GM12874 (cell line): Measurements from ENCODE around the gene FKBP15.

ENCODE experiments used
- TF ChIP-seq, protein P1 (sequence below): IDR thresholded peaks from 2 replicates; pipeline ENCODE4 v1.5.1; 2011; ENCODE audit warnings: low read depth, mild to moderate bottlenecking, control low read depth, low read length, moderate library complexity; ENCODE audit not compliant: insufficient read depth

FKBP15 gene

DNA sequence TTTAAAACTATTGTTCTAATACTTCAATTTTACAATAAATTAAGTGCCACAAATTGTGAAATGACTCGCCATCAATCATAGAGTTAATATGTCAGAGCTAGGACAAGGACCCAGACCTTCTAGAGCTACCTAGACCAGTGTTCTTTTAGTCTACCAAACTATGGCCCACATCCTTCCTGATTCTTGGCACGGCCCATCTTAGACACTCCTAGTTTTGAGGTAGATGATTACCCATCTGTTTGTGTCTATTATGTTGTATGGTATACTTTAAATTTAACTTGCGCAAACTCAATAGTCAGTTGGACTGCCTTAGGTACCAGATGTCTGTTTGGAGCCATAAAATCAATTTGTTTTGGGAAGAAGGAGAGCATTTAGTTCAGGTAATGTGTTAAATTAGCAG, 36.8 kb upstream of the FKBP15 start:
- TF ChIP-seq, protein P1, sequence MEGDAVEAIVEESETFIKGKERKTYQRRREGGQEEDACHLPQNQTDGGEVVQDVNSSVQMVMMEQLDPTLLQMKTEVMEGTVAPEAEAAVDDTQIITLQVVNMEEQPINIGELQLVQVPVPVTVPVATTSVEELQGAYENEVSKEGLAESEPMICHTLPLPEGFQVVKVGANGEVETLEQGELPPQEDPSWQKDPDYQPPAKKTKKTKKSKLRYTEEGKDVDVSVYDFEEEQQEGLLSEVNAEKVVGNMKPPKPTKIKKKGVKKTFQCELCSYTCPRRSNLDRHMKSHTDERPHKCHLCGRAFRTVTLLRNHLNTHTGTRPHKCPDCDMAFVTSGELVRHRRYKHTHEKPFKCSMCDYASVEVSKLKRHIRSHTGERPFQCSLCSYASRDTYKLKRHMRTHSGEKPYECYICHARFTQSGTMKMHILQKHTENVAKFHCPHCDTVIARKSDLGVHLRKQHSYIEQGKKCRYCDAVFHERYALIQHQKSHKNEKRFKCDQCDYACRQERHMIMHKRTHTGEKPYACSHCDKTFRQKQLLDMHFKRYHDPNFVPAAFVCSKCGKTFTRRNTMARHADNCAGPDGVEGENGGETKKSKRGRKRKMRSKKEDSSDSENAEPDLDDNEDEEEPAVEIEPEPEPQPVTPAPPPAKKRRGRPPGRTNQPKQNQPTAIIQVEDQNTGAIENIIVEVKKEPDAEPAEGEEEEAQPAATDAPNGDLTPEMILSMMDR: no peak

DNA sequence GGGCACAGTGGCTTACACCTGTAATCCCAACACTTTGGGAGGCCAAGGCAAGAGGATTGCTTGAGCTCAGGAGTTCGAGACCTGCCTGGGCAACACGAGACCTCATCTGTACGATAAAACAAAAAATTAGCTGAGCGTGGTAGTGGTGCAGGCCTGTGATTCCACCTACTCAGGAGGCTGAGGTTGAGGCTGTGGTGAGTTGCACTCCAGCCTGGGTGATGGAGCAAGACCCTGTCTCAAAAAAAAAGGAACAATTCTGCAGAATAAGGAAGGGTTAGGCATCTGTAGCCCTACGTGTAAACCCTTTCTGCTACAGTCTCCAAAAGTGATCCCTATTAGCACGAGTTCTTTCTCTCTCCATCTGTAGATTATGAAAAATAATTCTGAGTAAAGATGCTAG, 34.4 kb upstream of the FKBP15 start:
- TF ChIP-seq, protein P1: no peak

DNA sequence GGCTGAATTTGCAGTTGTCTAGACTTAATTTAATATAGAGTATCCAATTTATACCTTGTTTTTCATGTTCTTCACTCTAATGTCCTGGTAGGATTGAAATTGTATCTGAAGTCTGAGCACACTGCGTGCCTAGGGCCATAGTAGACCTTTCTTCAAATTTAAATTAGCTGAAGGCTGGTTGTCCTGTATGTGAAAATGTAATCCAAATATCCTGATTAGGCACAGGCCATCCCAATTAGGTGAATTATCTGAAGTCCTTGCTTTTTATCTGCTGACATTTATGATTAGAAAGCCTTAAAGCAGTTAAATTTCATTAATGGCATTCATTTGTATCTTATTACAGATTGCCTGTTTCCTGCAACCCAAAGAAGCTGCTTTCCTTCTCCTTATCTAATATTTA, 33.9 kb upstream of the FKBP15 start:
- TF ChIP-seq, protein P1: no peak

DNA sequence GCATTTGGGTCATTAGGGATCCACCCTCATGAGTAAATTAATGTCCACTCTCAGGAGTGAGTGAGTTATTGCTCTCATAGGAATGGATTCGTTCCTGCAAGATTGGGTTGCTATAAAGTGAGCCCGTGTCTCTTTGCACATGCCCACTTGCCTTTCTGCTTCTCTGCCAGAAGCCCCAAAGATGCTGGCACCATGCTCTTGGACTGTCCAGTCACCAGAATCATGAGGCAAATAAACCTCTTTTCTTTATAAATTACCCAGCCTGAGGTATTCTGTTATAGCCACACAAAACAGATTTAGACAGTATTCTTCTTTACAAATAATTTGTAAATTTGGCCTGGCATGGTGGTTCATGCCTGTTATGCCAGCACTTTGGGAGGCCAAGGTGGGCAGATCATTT, 29.7 kb upstream of the FKBP15 start:
- TF ChIP-seq, protein P1: no peak

DNA sequence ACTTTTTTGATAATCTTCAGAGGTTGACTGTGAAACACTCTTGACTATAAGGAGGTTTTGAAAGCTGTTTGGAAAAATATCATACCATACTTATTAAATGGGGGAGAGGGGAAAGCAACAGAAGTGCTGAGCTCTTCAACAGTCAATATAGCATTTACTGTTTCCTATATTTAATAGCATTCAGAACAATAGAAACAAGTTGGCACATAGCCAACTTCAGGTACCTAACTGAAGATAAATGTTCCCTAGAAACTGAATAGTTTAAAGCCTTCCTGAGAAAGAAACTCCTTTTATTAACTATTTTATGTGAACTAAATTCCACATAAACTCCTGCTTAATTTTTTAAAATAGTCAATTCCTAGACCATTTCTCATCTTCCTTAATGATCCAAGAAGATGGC, 26.6 kb upstream of the FKBP15 start:
- TF ChIP-seq, protein P1: no peak

DNA sequence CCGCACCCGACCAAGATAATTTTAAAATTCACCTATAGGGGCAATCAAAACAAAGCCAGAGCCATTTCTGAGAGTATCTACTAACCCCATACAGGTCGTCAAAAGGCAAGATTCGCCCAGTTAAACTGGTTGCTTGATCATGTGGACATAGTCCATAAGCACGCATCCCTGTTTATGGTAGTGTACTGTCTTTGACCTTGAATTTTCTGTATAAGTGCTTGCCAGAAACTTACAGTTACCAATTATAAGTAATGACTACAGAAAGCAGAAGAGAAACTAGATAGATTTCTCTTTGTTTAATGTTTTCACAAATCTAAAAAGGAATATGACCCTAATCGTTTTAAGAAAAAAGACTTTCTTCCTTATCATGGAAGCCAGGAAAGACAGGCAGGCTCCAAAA, 25.9 kb upstream of the FKBP15 start:
- TF ChIP-seq, protein P1: no peak

DNA sequence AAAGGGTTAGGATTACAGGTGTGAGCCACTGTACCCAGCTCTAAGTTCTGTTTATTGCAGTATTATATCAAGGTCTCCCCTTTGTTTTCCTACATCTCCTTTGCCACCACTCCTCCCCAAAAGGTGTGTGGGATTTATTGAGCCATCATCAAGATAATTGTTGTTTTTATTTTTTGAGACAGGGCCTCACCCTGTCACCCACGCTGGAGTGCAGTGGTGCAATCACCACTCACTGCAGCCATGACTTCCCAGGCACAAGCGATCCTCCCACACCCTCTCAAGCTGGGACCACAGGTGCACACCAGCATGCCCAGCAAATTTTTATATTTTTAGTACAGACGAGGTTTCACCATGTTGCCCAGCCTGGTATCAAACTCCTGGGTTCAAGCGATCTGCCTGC, 24.8 kb upstream of the FKBP15 start:
- TF ChIP-seq, protein P1: no peak

DNA sequence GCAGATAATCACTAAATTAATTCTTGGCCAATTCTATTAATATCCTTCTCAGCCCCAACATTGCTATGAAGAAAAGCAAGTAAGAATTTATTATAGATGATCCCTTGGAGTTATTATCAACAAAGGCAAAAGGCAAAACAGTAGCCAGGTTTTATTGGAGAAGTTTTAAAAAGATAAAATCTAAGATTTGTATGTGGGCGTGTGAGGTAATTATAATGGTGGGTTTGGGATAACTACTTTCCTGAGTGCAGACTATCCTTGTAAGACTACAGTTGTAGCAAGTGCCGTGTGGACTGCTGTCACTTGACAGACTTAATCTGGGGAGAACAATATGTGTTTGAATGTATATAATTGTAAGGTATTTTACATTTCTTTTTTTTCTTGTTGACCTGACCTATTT, 23.5 kb upstream of the FKBP15 start:
- TF ChIP-seq, protein P1: no peak
